Astrocyte of the hippocampus (primary cell): ENCODE results near the gene DDX11.
"Not testable (repeated sequence)": the region's sequence is repeated elsewhere in the genome, so short reads cannot be mapped to it uniquely, and the experiment has no call there.

Experiments used
- DNase-seq: peaks from one replicate; pipeline ENCODE4 v3.0.0; 2011; ENCODE audit warnings: low read depth, low spot score

The DDX11 gene

GRCh38 chr12:31121022-31121728, 47.5 kb downstream of the DDX11 start:
- DNase-seq = not testable (repeated sequence)

GRCh38 chr12:31122481-31122880, 48.8 kb downstream of the DDX11 start:
- no peak for DNase-seq

- not testable (repeated sequence) for DNase-seq
Measured at GRCh38 chr12:31124158-31124557, 50.5 kb downstream of the DDX11 start.

- DNase-seq = not testable (repeated sequence)
Measured at GRCh38 chr12:31125171-31125570, 51.5 kb downstream of the DDX11 start.

- DNase-seq = not testable (repeated sequence)
Measured at GRCh38 chr12:31127209-31127848, 53.7 kb downstream of the DDX11 start.

GRCh38 chr12:31136581-31136980, 62.9 kb downstream of the DDX11 start:
- DNase-seq = not testable (repeated sequence)

GRCh38 chr12:31144768-31145167, 71.1 kb downstream of the DDX11 start:
- not testable (repeated sequence) for DNase-seq

- DNase-seq = not testable (repeated sequence)
Measured at GRCh38 chr12:31145296-31145695, 71.6 kb downstream of the DDX11 start.

- DNase-seq = not testable (repeated sequence)
Measured at GRCh38 chr12:31147415-31147814, 73.8 kb downstream of the DDX11 start.

- not testable (repeated sequence) for DNase-seq
Measured at GRCh38 chr12:31150766-31151165, 77.1 kb downstream of the DDX11 start.
